CD4-positive, alpha-beta T cell treated with Interleukin-4 for 4 hours (primary cell): ENCODE measurements around the gene TBX18.

Experiments used
- DNase-seq: peaks from one replicate; pipeline ENCODE4 v3.0.0-alpha.2; 2020

The TBX18 gene

DNA sequence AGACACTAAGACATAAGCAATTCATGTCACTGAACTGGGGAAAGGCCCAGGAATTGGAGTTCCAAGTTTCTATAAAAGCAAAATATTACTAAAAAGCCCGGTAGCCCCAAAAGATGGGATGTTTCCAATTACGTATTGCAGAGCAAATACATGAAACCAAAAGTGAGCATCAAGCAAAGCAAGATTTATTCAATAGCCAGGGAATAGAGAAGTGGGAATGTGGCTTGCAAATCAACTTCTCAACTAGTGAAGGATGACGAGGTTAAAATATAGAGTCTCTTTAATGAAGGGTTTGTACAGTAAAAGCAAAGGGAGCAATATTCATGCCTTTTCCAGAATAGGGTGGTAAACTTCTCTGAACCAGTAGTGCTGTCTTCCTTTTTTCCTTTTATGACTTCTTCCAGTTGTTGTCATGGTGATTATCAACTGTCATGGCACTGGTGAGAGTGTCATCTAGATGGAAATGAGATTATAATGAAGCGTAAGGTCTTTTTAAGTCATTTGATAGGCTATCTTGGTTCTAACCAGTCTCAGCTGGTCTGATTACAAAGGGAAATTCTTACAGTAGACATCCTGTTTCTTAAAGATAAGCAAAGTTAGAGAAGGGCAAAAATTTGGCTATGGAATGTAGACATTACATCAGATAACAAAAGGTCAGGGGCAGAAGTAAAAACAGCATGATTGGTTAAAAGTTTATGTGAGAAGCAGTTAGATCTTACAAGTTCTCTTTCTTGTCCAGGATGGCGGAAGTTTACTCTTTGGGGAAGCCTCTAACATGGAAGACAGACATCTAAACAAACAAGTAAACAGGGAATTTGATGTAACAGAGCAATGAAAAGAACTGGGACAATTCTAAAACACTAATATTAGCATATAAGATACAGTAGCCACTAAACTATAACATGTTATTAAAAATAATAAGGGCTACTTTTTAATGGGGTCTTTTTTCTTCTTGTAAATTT, 96.9 kb downstream of the TBX18 start:
- no peak for DNase-seq

DNA sequence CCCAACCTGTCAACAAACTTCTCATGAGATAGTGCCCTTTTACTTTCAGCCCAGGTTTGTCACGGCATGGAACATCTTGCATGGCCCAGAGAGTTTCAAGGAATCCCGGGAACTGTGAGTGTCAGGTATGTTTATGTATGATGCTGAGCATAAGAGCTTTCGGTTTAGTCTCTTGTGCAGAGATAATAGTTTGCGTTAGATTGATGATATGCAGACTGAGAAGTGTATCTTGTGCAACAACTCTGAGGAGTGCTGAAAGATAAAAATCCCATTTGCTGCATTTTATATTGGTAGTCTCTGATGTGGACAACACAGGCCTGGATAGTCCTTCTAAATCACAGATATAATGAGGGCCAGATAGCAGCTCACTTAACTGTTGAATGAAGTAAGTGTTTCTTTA, 99.0 kb downstream of the TBX18 start:
- DNase-seq, result no peak

DNA sequence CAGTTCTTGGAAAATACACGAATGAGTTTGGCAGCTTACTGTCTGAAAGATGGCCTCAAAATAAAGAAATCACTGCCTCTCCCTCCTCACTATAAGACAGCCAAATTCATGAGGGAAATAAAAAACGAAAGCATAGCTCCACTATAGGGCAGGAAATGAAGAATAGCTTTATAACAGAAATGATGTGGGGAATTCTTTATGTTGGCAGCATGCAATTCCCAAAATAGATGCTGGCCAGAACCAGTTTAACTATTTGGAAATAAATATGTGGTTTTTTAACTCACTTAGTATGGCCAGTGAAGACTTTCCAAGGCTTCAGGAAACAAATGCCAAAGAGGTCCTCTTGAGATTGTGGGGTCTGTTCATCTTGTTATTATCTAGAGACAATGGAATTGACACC, 100.5 kb downstream of the TBX18 start:
- no peak for DNase-seq

DNA sequence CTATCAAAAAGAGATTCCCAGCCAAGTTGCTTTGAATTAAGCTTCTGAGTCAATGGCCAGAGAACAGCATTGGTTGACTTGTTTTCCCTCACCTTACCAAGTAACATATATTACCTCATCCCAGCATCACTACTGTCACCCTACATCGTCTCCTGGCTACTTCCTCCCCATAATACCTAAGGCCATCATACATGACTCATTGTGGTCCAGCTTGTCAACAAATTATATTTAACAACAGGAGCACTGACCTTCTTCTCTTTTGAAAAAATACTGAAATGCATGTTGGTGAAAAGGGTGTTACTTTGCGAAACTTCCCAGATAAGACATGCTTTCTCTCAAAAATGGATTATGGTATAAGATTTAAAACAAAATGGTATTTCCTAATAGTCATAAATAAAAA, 106.9 kb downstream of the TBX18 start:
- DNase-seq, result no peak

DNA sequence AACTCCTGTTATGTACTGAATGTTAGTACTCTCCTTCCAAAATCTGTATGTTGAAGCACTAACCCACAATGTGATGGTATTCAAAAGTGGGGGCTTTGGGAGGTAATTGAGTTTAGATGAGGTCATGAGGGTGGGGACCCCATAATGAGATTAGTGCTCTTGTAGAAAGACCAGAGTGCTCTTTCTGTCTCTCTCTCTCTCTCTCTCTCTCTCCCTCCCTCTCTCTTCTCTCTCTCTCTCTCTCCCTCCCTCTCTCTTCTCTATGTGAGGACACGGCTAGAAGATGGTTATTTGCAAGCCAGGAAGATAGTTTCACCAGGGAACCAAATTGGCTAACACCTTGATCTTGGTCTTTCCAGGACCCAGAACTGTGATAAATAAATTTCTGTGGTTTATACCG, 107.4 kb downstream of the TBX18 start:
- DNase-seq, result no peak

DNA sequence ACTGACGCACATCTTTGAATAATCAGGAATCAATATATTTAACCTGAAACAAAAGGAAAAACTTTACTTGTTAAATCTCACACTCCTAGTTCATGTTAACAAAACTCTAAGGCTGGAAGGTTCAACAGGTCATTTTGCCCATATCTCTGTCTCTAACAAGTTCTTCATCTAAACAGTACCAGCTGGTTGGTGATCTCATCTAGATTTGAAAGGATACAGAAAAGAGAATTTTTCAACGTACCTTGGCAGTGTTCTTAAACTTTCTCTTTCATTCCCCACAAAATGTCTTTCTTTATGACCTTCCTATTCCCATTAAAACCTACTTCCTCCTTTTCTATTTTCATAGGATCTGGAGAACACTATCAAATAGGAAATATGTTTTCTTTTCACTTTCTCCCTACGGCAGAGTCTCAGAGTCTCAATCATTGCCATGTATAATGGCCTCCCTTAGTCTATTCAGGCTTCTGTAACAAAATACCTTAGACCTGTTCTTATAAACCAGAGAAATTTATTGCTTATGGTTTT, 111.3 kb downstream of the TBX18 start:
- DNase-seq, result no peak

DNA sequence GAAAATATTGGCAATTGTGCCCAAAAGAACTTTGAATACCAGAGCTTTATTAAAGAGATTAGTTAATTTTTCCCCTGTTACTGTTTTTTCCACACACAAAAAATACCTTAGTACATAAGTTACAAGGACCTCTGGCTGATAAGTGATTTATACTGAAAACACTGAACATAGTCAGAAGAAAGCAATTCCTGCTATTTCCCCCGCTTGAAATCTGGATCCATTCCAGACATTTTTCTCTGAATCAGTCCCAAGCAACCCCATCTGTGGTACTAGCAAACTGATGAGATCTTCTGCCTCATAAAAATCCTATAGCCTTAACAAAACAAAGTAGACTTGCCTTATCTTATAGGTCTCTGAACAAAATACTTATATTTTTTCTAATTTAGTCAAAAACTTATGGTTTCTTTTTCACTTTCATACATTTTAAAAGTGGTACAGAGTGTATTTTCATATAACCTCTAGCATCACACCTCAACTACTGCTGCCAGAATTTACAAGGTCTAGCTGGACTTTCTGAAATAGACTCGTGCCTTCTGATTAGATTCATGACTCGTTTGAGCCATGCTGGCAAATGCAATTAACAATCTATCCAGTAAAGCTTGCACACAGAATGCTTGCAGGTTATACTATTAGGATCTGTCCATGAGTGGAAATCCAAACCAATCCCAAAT, 111.9 kb downstream of the TBX18 start:
- DNase-seq, result no peak

DNA sequence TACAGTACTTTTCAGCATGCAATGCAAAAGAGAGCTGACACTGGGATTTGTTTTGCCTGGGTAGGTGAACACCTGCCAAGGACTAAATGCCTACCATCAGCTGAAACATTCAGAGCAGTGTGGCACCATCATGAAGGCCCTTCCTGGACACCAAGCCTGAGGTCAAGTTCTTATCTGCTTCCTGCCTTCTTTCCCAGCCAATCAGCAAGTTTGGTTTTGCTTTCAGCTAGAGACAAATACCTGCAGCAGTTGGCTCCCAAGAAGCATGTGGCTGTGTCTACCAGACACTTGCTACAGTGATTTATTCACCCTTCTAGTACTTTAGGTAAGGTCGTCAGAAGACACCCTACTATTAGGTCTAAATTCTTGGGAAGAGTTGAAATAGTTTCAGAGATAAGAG, 112.8 kb downstream of the TBX18 start:
- no peak for DNase-seq

DNA sequence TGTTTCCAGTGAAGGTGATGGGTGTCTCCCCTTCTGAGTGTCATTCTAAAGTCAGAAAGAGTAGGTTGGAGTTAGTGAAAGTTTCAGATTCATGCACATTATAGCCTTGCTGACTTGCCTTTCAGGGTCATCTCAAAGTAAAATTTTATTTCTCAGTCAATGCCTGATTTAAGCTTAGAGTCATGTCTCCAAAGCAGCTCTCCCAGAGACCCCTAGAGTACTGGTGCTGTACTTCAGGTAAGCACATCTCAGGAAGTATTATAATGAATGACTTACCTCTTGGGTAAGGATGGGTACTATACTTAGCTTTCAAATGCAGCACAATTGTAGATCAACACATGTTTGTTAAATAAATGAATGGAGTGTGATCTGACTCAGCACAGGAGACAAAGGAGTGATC, 116.0 kb downstream of the TBX18 start:
- no peak for DNase-seq

DNA sequence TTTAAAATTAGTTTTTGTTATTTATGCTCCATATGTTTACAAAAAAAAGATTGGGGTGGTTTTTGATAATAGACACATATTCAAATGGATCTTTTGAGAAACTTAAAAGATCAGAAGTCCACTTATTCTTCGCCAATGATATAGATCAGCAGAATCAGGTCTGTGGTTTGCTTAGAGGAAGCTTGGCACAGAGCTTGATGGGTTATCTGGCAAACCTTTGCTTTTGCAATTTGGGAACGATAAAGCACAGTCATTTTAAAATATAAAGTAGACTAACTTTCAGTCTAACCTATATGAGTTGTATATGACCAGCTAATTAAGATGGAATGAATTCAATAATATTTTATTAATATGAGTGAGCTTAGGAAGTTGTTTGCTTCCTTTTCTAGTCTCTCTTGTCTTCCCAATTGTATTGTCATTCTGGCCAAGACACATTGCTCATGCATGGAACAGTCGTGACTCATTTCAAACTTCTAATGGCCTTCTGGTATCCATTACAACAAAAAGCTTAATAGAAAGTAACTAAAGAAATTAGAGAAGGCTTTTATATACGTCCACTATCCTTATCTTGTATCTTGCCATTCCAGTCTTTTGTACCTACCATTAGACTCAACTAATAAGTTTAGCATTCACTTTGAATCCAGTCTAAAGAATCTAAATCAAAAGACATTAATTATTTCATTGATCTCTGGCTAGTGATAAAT, 118.7 kb downstream of the TBX18 start:
- DNase-seq, result no peak

DNA sequence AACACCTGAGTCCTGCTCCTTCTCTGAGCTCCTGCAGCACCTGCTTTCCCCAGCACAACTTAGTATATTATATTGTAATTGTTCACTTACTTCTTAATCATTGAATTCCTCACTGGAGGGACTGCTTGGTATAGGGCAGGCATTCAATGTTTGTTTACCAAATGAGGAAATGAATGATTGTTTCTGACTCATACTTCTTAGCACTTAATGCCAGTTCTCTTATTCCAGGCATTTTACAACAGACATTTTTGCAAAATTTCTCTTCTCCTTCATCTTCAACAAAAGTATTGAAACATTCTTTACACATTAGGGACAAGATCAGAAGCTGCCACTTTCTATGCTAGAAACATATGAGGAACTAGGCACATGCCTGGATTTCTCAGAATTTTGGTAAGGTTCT, 119.4 kb downstream of the TBX18 start:
- DNase-seq, result no peak

DNA sequence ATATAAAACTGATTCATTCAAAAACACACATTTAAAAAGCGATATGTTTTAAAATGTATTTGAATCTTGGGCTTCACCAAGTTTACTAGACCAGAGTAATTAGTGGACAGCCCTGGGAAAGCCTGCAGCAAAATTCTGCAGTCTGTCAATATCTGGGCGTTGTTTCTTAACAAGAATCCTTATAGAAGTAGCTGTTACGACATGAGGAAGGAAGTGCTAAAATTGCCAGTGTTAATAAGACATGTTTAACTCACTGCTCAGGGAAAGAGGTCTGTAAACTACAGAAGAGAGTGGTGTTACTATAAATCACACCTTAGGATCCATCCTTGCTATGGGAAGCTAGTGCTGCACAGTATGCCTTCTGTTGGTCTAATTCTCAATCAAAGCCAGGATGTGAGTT, 120.6 kb downstream of the TBX18 start:
- DNase-seq, result no peak

DNA sequence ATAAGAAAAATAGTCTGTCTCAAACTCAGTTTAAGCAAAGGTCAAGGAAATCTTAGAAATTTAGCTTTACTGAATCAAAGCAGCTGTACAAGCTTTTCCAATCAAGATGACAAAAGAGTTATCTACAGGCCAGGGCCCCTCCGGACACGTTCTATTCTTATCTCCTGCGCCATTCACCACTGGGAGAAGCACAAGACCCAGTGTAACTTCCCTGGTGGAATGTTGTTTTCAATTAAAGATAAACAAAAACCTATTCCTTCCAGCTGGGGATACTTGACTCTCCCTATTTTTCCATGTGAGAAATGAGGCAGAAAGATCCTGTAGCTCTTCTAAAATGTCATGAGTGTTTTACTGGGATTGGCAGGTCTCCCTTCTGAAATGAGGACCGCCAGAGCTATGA, 123.3 kb downstream of the TBX18 start:
- DNase-seq, result no peak

DNA sequence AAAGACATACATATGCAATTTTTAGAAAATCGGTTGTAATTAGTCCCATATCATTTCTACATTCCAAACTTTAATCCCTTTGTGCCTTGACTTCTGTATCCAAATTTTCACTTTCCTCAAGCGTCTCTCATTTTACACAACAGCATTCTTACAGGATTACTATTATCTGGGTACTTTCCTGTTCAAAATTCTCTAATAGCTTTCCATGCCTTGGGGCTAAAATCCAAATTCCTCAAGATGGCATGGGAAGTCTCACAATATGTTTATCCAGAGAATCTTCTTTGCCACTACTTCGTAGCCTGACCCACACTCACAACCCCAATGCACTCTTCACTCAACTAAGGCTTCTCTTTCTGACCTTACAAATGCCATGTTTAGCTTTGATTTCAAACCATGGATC, 125.0 kb downstream of the TBX18 start:
- DNase-seq, result no peak

DNA sequence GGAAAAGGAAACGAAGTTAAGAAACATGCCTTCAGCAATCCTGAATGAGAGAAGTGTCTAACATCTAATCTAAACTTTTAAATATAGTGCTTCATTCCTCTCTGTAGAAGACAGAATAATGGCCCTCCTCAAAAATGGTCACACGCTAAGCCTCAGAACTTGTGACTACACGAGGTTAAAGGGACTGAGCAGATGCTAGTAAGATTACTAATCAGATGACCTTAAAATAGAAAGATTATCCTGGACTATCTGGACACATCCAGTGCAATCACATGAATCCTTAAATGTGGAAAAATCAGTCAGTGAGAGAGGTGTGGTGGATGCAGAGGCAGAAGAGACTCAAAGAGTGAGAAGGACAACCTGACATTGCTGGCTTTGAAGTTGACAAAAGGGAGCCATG, 126.1 kb downstream of the TBX18 start:
- DNase-seq, result no peak
